ENCODE results near the gene BIRC5.

The BIRC5 gene

DNA sequence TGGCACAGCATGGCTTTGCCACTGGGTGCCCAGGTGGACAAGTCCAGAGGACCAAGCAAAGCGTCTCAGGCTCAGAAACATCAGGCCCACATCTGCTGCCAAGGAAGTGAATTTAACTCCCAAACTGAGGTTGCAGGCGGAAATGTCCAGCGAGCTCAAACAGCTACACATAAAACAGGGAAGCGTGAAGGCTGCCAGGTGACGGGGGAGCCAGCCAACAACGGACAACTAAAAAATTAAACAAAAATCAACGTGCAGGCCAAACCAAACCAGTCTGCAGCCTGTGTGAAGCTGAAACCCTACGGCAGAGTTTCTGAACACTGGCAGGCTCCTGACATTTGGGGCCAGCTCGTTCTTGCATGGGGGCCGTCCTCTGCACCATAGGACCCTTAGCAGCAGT is 29.7 kb upstream of the BIRC5 start:
- no peak for DNase-seq

- DNase-seq, result no peak
Observed at GRCh38 chr17:78184868-78185267, 29.2 kb upstream of the BIRC5 start.

- no peak for DNase-seq
Observed at GRCh38 chr17:78185981-78186691, 27.9 kb upstream of the BIRC5 start.

- peak; percentile 99 for DNase-seq
Observed at GRCh38 chr17:78186692-78187595, 27.1 kb upstream of the BIRC5 start, which contains the start of the genes AFMID and TK1. Gene AFMID, plus strand, starts transcription at chr17:78187362. Its CDS starts 9 bp downstream, at chr17:78187371. Gene TK1, minus strand, starts transcription at chr17:78187052. Its CDS starts 58 bp downstream, at chr17:78186994.

DNA sequence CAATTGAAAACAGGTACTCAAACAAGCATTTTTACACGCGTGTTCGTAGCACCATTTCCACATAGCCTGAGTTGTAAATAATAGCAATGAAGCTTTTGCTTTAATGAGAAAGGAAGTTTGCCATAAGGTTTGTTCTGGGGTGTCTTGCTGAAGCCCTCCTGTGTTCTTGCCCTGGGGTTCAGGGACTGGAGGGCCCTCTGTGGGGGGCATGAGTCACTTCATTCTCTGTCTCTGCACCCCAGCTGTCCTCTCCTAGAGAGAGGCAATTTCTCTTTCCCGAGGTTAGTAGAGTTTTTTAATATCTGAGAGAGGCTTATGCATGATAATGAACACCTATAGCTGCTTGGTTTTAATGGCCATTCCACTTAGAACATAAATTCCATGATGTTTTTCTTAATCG is 17.3 kb upstream of the BIRC5 start:
- DNase-seq, result no peak

- DNase-seq, result peak; percentile 27
Observed at GRCh38 chr17:78197147-78197832, 16.8 kb upstream of the BIRC5 start.

DNA sequence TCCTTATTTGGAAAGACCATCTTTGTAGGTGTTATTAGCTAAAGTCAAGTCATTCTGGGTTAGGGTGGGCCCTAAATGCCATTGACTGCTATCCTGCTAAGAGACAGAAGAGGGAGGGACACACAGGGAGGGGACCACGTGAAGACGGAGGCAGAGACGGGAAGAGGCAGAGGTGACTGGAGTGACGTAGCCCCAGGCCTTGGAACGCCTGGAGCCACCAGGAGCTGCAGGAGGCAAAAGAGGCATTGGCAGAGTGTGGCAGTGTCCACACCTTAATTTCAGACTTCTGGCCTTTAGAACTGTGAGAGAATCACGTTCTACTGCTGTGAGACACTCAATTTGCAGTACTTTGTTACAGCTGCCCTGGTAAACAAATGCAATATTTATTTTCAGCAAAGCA is 13.6 kb upstream of the BIRC5 start:
- DNase-seq, result no peak

GRCh38 chr17:78202666-78203065 is 11.4 kb upstream of the BIRC5 start:
- no peak for DNase-seq

- DNase-seq, result no peak
Observed at GRCh38 chr17:78204387-78205123, 9.5 kb upstream of the BIRC5 start.

DNA sequence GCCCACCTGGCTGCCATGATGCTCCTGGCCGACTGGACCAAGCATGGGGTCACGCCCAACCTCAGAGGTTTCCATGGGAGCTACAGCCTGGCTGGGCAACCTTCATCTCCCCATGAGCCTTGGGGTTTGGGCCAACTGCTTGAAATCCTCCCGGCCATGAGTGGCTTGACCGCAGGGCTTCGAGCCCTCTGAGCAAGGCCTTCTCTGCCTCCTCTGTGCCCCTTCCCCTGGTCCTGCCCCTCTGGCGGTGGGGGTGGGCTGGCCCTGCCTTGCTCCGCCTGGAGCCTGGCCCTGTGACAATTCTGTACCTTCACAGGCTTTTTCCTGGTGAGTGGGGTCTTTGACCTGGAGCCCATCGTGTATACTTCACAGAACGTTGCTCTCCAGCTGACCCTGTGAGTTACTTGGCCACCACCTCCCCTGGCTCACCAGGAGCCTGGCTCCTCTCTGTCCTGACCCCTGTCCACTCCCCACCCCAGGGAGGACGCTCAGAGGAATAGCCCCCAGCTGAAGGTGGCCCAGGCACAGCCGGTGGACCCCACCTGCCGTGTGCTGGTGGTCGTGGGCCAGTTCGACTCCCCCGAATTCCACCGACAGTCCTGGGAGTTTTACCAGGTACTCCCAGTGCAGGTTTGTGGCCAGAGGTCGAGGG is 8.8 kb upstream of the BIRC5 start:
- DNase-seq, result no peak

DNA sequence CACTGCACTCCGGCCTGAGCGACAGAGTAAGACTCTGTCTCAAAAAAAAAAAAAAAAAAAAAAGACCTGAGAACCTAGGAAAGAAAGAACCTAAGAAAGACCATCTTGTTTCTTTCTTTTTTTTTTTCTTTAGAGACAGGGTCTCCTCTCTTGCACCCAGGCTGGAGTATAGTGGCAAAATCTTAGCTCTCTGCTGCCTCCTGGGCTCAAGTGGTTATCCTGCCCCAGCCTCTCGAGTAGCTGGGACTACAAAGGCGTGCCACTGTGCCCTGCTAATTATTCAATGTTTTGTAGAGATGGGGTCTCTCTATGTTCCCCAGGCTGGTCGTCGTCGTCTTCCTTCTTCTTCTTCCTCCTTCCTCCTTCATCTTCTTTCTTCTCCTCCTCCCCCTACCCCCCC is 7.8 kb upstream of the BIRC5 start:
- no peak for DNase-seq

DNA sequence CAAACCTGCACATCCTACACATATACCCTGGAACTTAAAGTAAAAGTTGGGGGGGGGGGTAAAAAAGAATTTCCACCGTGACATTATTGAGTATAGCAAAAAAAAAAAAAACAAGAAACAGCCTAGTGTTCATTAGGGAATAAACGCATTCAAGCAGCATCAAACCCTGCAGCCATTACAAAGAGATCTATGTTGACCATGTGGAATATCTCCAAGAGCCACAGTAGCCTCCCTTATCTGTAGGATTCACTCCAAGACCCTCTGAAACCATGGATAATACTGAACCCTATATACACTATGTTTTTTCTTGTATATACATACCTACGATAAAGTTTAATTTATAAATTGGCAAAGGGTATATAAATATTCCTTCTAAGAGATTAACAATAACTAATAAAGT is 5.6 kb upstream of the BIRC5 start:
- DNase-seq, result no peak

- DNase-seq, result no peak
Observed at GRCh38 chr17:78210111-78210510, 3.9 kb upstream of the BIRC5 start.

- no peak for DNase-seq
Observed at GRCh38 chr17:78211032-78211431, 3.0 kb upstream of the BIRC5 start.

- DNase-seq, result no peak
Observed at GRCh38 chr17:78214706-78215061, 631 bp downstream of the BIRC5 start.

GRCh38 chr17:78219396-78220150 is 5.5 kb downstream of the BIRC5 start:
- no peak for DNase-seq

DNA sequence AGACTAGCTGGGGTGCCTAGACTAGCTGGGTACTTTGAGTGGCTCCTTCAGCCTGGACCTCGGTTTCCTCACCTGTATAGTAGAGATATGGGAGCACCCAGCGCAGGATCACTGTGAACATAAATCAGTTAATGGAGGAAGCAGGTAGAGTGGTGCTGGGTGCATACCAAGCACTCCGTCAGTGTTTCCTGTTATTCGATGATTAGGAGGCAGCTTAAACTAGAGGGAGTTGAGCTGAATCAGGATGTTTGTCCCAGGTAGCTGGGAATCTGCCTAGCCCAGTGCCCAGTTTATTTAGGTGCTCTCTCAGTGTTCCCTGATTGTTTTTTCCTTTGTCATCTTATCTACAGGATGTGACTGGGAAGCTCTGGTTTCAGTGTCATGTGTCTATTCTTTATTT is 9.0 kb downstream of the BIRC5 start:
- DNase-seq, result no peak

DNA sequence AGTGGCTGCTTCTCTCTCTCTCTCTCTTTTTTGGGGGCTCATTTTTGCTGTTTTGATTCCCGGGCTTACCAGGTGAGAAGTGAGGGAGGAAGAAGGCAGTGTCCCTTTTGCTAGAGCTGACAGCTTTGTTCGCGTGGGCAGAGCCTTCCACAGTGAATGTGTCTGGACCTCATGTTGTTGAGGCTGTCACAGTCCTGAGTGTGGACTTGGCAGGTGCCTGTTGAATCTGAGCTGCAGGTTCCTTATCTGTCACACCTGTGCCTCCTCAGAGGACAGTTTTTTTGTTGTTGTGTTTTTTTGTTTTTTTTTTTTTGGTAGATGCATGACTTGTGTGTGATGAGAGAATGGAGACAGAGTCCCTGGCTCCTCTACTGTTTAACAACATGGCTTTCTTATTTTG is 9.7 kb downstream of the BIRC5 start:
- no peak for DNase-seq

DNA sequence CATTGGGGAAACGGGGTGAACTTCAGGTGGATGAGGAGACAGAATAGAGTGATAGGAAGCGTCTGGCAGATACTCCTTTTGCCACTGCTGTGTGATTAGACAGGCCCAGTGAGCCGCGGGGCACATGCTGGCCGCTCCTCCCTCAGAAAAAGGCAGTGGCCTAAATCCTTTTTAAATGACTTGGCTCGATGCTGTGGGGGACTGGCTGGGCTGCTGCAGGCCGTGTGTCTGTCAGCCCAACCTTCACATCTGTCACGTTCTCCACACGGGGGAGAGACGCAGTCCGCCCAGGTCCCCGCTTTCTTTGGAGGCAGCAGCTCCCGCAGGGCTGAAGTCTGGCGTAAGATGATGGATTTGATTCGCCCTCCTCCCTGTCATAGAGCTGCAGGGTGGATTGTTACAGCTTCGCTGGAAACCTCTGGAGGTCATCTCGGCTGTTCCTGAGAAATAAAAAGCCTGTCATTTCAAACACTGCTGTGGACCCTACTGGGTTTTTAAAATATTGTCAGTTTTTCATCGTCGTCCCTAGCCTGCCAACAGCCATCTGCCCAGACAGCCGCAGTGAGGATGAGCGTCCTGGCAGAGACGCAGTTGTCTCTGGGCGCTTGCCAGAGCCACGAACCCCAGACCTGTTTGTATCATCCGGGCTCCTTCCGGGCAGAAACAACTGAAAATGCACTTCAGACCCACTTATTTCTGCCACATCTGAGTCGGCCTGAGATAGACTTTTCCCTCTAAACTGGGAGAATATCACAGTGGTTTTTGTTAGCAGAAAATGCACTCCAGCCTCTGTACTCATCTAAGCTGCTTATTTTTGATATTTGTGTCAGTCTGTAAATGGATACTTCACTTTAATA is 10.4 kb downstream of the BIRC5 start:
- no peak for DNase-seq

DNA sequence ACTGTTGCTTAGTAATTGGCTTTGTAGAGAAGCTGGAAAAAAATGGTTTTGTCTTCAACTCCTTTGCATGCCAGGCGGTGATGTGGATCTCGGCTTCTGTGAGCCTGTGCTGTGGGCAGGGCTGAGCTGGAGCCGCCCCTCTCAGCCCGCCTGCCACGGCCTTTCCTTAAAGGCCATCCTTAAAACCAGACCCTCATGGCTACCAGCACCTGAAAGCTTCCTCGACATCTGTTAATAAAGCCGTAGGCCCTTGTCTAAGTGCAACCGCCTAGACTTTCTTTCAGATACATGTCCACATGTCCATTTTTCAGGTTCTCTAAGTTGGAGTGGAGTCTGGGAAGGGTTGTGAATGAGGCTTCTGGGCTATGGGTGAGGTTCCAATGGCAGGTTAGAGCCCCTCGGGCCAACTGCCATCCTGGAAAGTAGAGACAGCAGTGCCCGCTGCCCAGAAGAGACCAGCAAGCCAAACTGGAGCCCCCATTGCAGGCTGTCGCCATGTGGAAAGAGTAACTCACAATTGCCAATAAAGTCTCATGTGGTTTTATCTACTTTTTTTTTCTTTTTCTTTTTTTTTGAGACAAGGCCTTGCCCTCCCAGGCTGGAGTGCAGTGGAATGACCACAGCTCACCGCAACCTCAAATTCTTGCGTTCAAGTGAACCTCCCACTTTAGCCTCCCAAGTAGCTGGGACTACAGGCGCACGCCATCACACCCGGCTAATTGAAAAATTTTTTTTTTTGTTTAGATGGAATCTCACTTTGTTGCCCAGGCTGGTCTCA is 11.2 kb downstream of the BIRC5 start:
- no peak for DNase-seq
